Stimulated activated CD8-positive, alpha-beta memory T cell treated with anti-CD3 and anti-CD28 coated beads, Interleukin-15, amount 100 ng/mL, for 48 hours (primary cell): Measurements from ENCODE around the gene PTGFRN.
"Not testable (repeated sequence)": the region's sequence is repeated elsewhere in the genome, so short reads cannot be mapped to it uniquely, and the experiment has no call there.

ENCODE experiments used
- DNase-seq, 2 donors: peaks; one replicate each; pipeline ENCODE4 v3.0.0-alpha.2; 2020; ENCODE audit warnings: low read depth in 2 of 2

The PTGFRN gene

DNA sequence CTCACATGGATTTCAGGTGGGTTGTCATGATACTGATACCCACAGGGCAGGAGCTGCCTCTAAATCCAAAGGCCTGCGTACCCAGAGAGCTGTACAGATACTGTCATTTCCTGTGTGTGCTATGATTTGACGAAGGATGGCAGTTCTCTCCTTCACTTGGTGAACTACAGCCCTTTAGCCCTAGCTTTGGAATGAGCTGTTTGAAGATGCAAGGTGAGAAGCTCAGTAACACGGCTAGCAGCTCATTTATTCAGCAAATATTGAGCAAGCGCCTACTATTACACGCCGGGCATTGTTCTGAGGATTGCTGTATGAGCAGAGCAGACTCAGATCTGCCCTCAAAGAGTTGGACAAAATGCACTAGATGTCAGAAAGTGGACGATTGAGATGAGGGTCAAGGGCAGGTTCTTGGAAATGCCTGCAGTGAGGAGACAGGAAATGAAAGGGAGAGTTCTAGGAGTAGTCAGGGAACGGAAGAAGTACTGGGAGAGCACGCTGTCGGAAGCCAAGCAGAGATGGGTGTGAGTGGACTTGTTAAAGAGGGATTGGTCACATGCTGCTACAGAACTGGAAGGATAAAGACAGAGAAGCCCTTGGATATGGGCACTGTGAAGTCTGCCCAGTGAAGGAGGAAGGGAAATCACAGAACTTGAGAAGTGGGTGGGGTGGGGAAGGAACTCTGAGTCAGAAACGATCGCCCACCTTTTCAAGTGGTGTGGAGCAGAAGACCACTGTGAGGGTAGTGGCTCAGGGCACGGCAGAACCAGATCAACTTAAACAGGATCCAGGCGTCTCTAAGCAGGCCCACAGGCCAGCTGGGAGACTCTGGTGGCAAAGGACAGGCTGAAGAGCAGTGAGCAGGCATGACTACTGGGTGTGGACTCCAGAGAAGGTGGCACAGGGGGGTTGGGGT, 7.1 kb downstream of the PTGFRN start:
- no peak for DNase-seq

DNA sequence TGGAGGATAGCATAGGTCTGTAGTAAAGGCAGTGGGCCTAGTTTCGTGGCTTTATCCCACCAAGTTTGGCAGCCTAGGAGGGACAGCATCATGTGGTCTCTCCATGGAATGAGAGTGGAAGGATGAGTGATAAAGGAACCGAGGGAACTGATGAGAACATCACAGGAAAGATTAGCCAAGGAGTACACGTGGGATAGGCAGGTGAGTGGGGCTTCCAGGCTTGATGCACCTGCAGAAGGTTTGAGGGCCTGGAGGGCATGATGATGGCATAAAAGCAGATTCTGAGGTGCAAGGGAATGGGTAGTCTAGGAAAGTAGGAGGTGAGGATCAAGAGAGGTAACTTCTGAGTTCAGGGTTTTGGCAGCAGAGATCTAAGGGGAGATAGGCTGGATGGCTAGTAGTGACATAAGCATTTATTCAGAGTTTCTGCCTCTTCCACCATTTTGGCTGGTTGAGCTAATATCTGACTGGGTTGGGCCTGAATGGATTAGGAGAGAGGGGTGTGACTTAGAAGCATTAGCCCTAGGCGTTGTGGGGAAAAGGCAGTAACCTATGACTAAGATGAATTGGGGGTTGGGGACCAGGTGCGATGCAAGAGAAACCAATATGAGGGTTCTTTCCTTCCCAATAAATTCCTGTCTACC, 9.1 kb downstream of the PTGFRN start:
- no peak for DNase-seq

DNA sequence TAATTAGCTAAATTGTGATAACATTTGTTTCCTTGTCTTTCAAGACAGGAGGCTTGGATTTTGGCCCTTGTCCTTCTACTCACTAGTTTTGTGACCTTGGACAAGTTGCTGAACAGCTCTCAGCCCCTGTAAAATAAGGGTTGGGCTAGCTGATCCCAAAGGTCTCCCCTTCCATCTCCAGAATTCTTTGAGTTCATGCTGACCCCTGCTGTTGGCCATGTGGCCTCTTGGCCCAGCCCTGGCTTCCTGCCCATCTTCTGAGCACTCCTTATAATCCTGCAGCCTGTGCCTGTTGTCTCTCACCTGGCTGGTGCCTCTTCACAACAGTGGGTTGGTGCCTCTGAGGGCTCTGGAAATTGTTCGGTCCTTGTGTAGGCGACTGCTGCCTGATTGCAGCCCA, 10.1 kb downstream of the PTGFRN start:
- no peak for DNase-seq

DNA sequence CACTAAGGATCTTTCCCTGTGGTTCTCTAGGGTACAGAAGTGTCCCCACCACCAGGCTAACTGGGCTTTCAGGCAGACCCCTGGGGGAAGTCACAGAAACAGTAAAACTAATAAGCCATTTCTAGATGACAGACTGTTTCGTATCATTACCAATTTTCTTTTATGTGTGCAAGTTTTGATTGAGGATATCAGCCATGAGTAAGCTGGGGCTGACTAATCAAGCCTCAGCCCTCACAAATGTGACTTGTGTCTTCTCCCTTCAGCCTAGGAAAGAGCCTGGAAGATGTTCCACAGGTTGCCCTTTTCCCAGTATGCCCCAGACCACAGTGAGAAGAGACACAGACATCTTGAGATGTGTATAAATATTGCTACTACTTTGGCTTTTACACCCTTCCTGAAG, 10.5 kb downstream of the PTGFRN start:
- DNase-seq: no peak

- no peak for DNase-seq
Observed at GRCh38 chr1:116921301-116921885, 11.7 kb downstream of the PTGFRN start.

- DNase-seq: no peak
Observed at GRCh38 chr1:116921937-116922336, 12.2 kb downstream of the PTGFRN start.

DNA sequence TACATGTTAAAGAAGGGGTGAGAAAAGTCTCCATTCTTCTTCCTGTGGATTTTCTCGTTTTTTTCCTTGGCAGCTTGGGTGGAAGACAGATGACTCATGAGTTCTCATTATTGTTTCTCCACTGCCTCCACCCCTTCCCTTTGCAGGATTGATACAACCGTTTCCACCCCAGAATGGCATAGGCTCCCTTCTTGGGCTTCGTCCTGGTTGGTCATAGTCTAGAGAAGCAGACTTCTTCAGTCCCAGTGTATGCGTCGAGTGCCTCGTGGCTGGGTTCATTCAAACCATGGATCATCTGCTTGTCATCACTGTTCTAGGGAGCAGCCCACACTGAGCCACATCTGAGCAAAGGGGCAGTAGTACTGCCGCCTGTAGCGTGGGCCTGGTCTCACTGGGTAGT, 13.7 kb downstream of the PTGFRN start:
- DNase-seq: no peak

- DNase-seq: no peak
Observed at GRCh38 chr1:116927049-116927798, 17.5 kb downstream of the PTGFRN start.

- no peak for DNase-seq
Observed at GRCh38 chr1:116929961-116930592, 20.4 kb downstream of the PTGFRN start.

- no peak for DNase-seq
Observed at GRCh38 chr1:116931016-116931918, 21.6 kb downstream of the PTGFRN start.

GRCh38 chr1:116933606-116934515, 24.1 kb downstream of the PTGFRN start:
- DNase-seq: no peak

- no peak for DNase-seq
Observed at GRCh38 chr1:116934586-116935207, 25.0 kb downstream of the PTGFRN start.

- DNase-seq: no peak
Observed at GRCh38 chr1:116938216-116938615, 28.5 kb downstream of the PTGFRN start.

DNA sequence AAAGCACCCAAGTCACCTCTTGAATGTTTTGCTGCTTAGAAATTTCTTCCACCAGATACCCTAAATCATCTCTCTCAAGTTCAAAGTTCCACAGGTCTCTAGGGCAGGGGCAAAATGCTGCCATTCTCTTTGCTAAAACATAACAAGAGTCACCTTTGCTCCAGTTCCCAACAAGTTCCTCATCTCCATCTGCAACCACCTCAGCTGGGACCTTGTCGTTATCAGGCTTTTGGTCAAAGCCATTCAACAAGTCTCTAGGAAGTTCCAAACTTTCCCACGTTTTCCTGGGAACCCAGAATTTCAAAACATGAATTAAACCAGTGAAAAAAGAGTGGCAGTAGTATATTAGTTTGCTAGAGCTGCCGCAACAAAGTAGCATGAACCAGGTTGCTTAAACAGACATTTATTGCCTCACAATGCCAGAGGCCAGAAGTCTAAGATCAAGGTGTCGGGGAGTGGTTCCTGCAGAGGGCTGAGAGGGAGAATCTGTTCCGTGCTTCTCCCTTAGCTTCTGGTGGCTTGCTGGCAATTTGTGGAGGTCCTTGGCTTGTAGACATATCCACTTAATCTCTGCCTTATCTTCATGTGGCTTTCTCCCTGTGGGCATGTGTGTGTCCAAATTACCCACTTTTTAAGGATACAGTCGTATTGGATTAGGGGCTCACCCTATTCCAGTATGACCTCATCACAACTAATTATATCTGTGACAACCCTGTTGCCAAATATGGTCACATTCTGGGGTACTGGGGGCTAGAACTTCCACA, 30.2 kb downstream of the PTGFRN start:
- DNase-seq: not testable (repeated sequence)

DNA sequence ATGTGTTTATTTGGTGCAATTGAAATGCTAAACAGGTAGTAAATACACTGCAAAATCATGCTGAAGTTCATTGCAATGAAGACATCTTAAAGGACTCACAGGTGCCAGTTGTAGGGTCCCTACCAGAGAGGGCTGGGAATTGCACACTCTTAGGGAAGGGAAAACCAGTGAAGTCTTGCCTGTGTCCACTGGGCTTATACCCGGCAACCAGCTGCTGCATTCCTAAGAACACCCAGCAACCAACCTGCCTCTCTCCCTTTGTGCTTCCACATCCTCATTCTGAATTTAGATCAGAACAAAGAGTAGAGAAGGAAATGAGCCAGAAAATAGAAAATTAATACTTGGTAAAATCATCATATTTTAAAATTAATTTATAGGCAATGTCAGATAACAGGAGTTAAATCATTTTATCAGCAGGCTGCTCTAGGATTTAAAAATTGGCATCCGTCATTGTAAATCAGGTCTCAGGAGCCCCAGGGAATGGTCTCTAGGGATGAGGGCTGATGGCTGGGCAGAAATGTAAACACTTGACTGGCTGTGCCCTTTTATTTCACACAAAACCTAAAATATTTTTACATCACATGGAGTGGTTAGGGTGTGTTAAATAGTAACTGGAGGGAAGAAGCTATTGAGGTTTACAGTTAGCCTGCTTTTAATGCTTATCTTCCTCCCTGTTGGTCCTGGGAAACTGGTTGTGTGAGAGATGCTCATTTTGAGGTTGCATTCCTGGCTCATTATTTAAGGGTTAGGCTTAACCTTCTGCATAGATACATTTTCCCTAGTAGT, 31.3 kb downstream of the PTGFRN start:
- DNase-seq: no peak

GRCh38 chr1:116941670-116942069, 32.0 kb downstream of the PTGFRN start:
- DNase-seq: no peak

DNA sequence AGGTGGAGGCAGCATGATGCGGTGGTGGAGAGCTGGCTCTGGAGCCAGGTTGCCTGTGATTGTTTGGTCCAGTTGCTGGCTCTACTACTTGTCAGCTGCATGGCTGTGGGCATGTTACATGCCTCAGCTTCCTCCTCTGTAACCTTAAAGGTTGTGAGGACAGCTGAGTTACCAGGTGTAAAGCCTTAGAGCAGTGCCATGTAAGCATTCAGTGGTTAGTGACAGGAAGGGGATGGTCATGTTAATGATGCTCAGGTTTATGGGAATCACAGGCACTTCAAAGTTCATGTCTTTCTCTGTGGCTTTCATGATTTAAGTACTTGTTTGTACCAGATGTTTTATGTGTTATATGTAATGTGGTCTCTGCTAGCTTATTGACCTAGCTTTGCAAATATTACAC, 32.6 kb downstream of the PTGFRN start:
- no peak for DNase-seq
